ENCODE data around the gene RND2.
"Not testable (repeated sequence)": the region's sequence is repeated elsewhere in the genome, so short reads cannot be mapped to it uniquely, and the experiment has no call there.

The RND2 gene

GRCh38 chr17:43027091-43028032 is 2.3 kb downstream of the RND2 start:
- no peak for DNase-seq

- DNase-seq, result no peak
Observed at GRCh38 chr17:43028221-43028861, 3.3 kb downstream of the RND2 start.

- no peak for DNase-seq
Observed at GRCh38 chr17:43030137-43030767, 5.2 kb downstream of the RND2 start.

DNA sequence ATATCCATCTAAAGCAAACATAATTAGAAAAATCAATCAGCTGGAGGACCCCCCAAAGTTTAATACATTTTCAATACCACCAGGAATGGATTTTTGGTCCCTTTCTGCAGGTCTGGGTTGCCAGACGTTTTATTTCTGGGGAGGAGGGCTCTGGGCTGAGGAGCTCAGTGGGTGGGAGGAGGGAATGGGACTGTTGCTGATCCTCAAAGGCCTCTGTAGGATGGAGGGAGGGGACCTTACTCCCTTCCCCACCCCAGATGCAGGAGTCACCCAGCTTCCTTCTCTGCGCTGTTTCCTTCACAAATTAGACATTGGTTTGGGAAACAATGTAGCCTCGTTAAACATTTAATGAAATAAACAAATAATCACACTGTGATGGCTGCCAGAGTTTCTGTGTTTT is 6.6 kb downstream of the RND2 start:
- no peak for DNase-seq

- no peak for DNase-seq
Observed at GRCh38 chr17:43033948-43034881, 9.2 kb downstream of the RND2 start.

DNA sequence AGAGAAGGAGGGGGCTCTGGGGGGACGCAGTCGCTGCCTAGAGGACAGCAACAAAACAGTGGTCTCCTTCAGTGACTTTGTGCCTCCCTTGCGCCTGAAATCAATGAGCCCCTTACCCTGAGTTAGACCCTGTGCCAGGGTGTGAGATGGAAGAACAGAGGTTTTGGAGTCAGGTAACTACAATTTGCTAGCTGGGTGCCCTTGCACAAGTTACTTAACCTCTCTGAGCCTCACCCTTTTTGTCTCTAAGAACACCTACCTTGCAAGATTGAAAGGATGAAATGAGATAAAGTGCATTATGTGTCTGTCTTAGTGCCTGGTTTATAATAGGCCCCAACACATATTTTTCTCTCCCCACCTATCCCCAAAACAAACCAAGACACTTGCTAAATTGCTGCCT is 9.9 kb downstream of the RND2 start:
- no peak for DNase-seq

GRCh38 chr17:43039646-43040045 is 14.6 kb downstream of the RND2 start:
- no peak for DNase-seq

- DNase-seq, result no peak
Observed at GRCh38 chr17:43040655-43041054, 15.6 kb downstream of the RND2 start.

GRCh38 chr17:43042025-43042628 is 17.1 kb downstream of the RND2 start:
- no peak for DNase-seq

DNA sequence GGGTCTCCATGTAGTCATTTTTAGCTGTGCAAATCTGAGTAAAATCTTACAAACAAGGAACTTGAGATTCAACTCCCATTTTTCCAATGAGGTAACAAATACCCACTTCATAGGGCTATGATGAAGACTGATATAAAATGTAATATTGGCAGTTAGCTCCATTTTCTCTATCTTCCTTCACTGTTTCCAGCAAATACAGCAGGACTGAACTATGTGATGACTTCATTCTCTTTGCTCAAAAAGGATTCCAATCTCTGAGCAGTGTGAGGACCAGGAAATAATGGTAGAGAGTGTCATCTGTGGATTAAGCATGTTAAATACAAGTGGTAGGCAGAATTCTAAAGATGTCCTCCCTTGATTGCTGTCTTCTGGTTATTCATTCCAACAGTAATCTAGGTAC is 18.3 kb downstream of the RND2 start:
- no peak for DNase-seq

DNA sequence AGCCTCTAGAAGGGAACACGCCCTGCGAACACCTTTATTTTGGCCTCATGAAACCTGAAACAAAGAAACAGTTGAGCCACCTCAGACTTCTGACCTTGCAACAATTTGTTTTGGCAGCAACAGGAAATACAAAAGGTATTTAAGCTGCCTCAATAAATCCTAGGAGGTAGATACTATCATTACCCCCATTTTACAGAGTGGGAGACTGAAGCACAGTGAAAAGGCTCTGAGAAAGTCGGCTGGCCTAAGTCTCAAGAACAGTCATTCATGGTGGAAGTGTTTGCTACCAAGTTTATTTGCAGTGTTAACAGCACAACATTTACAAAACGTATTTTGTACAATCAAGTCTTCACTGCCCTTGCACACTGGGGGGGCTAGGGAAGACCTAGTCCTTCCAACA is 19.0 kb downstream of the RND2 start:
- DNase-seq, result no peak

- no peak for DNase-seq
Observed at GRCh38 chr17:43051969-43052368, 26.9 kb downstream of the RND2 start.

- not testable (repeated sequence) for DNase-seq
Observed at GRCh38 chr17:43053008-43053407, 28.0 kb downstream of the RND2 start.

DNA sequence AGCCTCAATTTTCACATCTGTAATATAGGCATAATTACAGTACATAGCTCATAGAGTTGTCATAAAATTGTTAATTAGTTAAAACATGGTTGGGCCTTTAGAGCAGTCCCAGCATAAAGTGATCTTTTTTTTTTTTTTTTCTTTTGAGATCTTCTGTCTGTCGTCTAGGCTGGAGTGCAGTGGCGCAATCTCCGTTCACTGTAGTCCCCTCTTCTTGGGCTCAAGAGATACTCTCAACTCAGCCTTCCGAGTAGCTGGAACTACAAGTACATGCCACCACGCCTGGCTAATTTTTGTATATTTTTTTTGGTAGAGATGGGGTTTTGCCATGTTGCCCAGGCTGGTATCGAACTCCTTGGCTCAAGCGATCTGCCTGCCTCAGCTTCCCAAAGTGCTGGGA is 31.0 kb downstream of the RND2 start:
- DNase-seq, result no peak

DNA sequence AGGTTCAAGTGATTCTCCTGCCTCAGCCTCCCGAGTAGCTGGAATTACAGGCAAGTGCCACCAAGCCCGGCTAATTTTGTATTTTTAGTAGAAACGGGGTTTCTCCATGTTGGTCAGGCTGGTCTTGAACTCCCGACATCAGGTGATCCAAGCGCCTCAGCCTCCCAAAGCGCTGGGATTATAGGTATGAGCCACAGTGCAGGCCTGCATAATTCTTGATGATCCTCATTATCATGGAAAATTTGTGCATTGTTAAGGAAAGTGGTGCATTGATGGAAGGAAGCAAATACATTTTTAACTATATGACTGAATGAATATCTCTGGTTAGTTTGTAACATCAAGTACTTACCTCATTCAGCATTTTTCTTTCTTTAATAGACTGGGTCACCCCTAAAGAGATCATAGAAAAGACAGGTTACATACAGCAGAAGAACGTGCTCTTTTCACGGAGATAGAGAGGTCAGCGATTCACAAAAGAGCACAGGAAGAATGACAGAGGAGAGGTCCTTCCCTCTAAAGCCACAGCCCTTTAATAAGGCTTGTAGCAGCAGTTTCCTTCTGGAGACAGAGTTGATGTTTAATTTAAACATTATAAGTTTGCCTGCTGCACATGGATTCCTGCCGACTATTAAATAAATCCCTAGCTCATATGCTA is 38.1 kb downstream of the RND2 start:
- DNase-seq, result no peak

- no peak for DNase-seq
Observed at GRCh38 chr17:43068570-43069367, 43.7 kb downstream of the RND2 start.

DNA sequence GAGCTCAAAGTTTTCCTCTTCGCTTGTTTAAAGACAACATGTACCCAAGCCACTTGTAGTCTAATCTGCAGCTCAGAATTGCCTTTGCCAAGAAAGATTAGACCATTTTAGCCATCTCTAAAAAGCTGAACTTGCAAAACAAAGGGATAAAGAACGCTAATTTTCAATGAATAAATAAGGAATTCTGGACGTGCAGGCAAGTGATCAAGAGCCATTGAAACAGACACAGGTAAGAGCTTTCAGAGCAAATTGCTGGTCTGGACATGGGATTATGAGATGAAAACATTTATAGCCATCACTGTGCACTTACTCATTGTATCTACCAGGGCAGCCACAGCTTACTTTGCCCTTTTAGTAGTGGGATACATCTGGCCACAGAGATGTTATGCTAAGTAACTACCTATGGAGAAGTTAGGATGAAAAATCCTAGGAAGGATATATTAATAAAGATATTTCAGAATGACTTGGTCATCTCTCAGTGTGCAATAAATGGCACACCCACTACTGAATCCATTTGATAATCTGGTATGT is 44.4 kb downstream of the RND2 start:
- no peak for DNase-seq

- DNase-seq, result no peak
Observed at GRCh38 chr17:43070257-43070656, 45.2 kb downstream of the RND2 start.

- DNase-seq, result no peak
Observed at GRCh38 chr17:43070872-43071271, 45.8 kb downstream of the RND2 start.

- no peak for DNase-seq
Observed at GRCh38 chr17:43074869-43075268, 49.8 kb downstream of the RND2 start.

Measured in stimulated activated CD4-positive, alpha-beta T cell treated with anti-CD3 and anti-CD28 coated beads, Interleukin-1b, Interleukin-23, amount 100 ng/mL, for 48 hours (primary cell).